ENCODE results near the gene MT1B. TPM values are rescaled to one million over a fixed set of nuclear protein-coding genes. Genes with fewer than 3 reads are reported as not detected.

MT1B gene
- total RNA-seq (2021) = not detected in 2 replicates
- long read RNA-seq = 0 reads

- WGBS (ENCODE audit: extremely low coverage, insufficient read length, low lambda C conversion rate) = no CpG with 5 or more reads among the region's 7 CpGs
- Mint-ChIP-seq H3K4me3 (no peak within 1 kb of the TSS), H3K36me3 (ENCODE audit: insufficient read depth in 1 of 3, low read depth in 3 of 3) (no peaks in the 10 kb centered on the region), H3K27ac (no peak within 1 kb of the TSS; a peak in 1 of 7 replicates), H3K4me1 (peaks cover 2 to 12% of the 10 kb centered on the region in 2 experiments; a peak in 2 of 4 replicates), H3K27me3 (ENCODE audit: low read depth) (peaks cover 79% of the 10 kb centered on the region), H3K9me3 (no peaks in the 10 kb centered on the region)
- no peak for TF ChIP-seq CTCF (conservative IDR thresholded peaks at IDR 0.05)
- no peak within 1 kb of the TSS for H2BK15ac ChIP-seq (ENCODE audit: low read depth, low read length)
- no peak within 1 kb of the TSS for H3K4me2 ChIP-seq (ENCODE audit: insufficient read depth, insufficient read length, low read length)
- H3K4me1 ChIP-seq (ENCODE audit: insufficient read depth, low read length) = no peaks in the 10 kb centered on the region
- H3K27ac ChIP-seq (ENCODE audit: insufficient read length, low read depth, low read length) = no peak within 1 kb of the TSS
- no peak within 1 kb of the TSS for H3K9ac ChIP-seq (ENCODE audit: extremely low read depth, insufficient read length, low read length)
- peaks cover 11% of the 10 kb centered on the region; the same call in 1 of the 2 replicates for H3K27me3 ChIP-seq (ENCODE audit: insufficient read depth, low read length)
- H3K79me2 ChIP-seq (ENCODE audit: insufficient read depth, low read length) = no peaks in the 10 kb centered on the region
- no peak within 1 kb of the TSS for H4K91ac ChIP-seq (ENCODE audit: insufficient read length, low read depth, low read length)
- no peak for DNase-seq
- H3K23ac ChIP-seq (ENCODE audit: insufficient read length, low read depth, low read length) = no peak within 1 kb of the TSS
- no peak within 1 kb of the TSS for H2AFZ ChIP-seq (ENCODE audit: low read length)
- H3K14ac ChIP-seq (ENCODE audit: insufficient read depth, low read length) = no peak within 1 kb of the TSS
- no peak within 1 kb of the TSS for H2BK20ac ChIP-seq (ENCODE audit: low read depth, low read length, poor library complexity, severe bottlenecking)
- H3K18ac ChIP-seq (ENCODE audit: insufficient read length, low read depth, low read length) = no peak within 1 kb of the TSS
- no peak within 1 kb of the TSS for H3K4ac ChIP-seq (ENCODE audit: low read depth, low read length)
- H2BK120ac ChIP-seq (ENCODE audit: low read depth, low read length, poor library complexity, severe bottlenecking) = no peak within 1 kb of the TSS
- H2AK5ac ChIP-seq (ENCODE audit: insufficient read length, low read length) = no peak within 1 kb of the TSS
- H3K23me2 ChIP-seq (ENCODE audit: insufficient read length, low read depth, low read length, poor library complexity, severe bottlenecking) = no peaks in the 10 kb centered on the region
- no peaks in the 10 kb centered on the region for H3K9me3 ChIP-seq (ENCODE audit: control insufficient read depth, low read depth, low read length)
- H4K20me1 ChIP-seq (ENCODE audit: control insufficient read depth, insufficient read depth, insufficient read length) = no peaks in the 10 kb centered on the region
- no peak within 1 kb of the TSS for H2BK12ac ChIP-seq (ENCODE audit: insufficient read length, low read depth, low read length)
- H4K8ac ChIP-seq (replicated peaks; ENCODE audit: insufficient read length, low read depth, low read length) = no peak within 1 kb of the TSS
- H3T11ph ChIP-seq (ENCODE audit: low read length) = no peak within 1 kb of the TSS
- H3K79me1 ChIP-seq (ENCODE audit: insufficient read depth, low read depth, low read length, poor library complexity, severe bottlenecking) = no peaks in the 10 kb centered on the region
- H2BK5ac ChIP-seq (ENCODE audit: insufficient read length, low read length) = no peak within 1 kb of the TSS
- H3K56ac ChIP-seq (ENCODE audit: insufficient read length, low read depth, low read length) = no peak within 1 kb of the TSS
- H4K5ac ChIP-seq (ENCODE audit: insufficient read length, low read depth, low read length) = no peak within 1 kb of the TSS
These were observed at the start of gene MT1B for GRCh38 chr16:56651586-56651985. Gene MT1B, plus strand, starts transcription at chr16:56651886. Its CDS starts 68 bp downstream, at chr16:56651954.

Data from H9 (cell line).